Gastrocnemius medialis (tissue), 4 donors: ENCODE measurements around the gene CCDC85C. TPM values are rescaled to one million over a fixed set of nuclear protein-coding genes. Genes with fewer than 3 reads are reported as not detected.
A peak's percentile ranks its signal among the peaks of the same experiment; 100 is the strongest.

Experiments
- ATAC-seq, 2 donors: fragments of 150-250 bp; one replicate each; pipeline ENCODE4 v1.9.1; 2016
- DNase-seq, 2 donors: peaks; one replicate each; pipeline ENCODE4 v3.0.0-alpha.2; 2019
- H3K27ac ChIP-seq, 4 donors: fragments of 200-600 bp; sonication (generic); 1 replicate in 1 of 4; 2 replicates in 3 of 4; pipeline ENCODE4 v1.5.1; 2016 to 2018; ENCODE audit warnings: mild to moderate bottlenecking in 2 of 4, moderate library complexity in 1 of 4
- H3K27me3 ChIP-seq, 3 donors: fragments of 200-600 bp; sonication (generic) in 2 of 3; 1 replicate in 1 of 3; 2 replicates in 2 of 3; pipeline versions ENCODE4 v1.5.1 to v1.6.0; 2016 to 2019; ENCODE audit warnings: mild to moderate bottlenecking in 1 of 3, moderate library complexity in 1 of 3
- H3K36me3 ChIP-seq, 2 donors: fragments of 200-600 bp; sonication (generic) in 1 of 2; one replicate each; pipeline ENCODE4 v1.5.1; 2017 to 2018
- H3K4me1 ChIP-seq, 2 donors: fragments of 200-600 bp; sonication (generic) in 1 of 2; one replicate each; pipeline ENCODE4 v1.5.1; 2016 to 2017; ENCODE audit warnings: mild to moderate bottlenecking in 2 of 2
- H3K4me3 ChIP-seq, 4 donors: fragments of 200-600 bp; sonication (generic) in 3 of 4; 1 replicate in 1 of 4; 2 replicates in 3 of 4; pipeline ENCODE4 v1.5.1; 2016 to 2019; ENCODE audit warnings: mild to moderate bottlenecking in 2 of 4
- H3K9me3 ChIP-seq, 3 donors: fragments of 200-600 bp; sonication (generic) in 2 of 3; 1 replicate in 1 of 3; 2 replicates in 2 of 3; pipeline ENCODE4 v1.5.1; 2016 to 2019
- CTCF ChIP-seq, 5 experiments: fragments of 450-650 bp in 3 of 5; fragments of 200-600 bp in 2 of 5; sonication (generic) in 2 of 5; IDR thresholded peaks in 4 of 5; conservative IDR thresholded peaks in 1 of 5; 1 replicate in 4 of 5; 2 replicates in 1 of 5; pipeline ENCODE4 v1.5.1; 2016 to 2019; ENCODE audit warnings: antibody characterized with exemption in 5 of 5, mild to moderate bottlenecking in 3 of 5, moderate library complexity in 3 of 5
- POLR2A ChIP-seq, 2 donors: fragments of 450-650 bp; IDR thresholded peaks; one replicate each; pipeline ENCODE4 v1.6.1; 2017; ENCODE audit warnings: antibody characterized with exemption in 2 of 2, mild to moderate bottlenecking in 2 of 2, moderate library complexity in 2 of 2
- in situ Hi-C, 4 donors: fragments of 200-750 bp; cut with MboI; loops; one replicate each; pipeline versions ENCODE4 v1.15.0 to v1.8.0; 2017; ENCODE audit warnings: low sequenced_read_pairs in 4 of 4
- intact Hi-C: fragments of 100-400 bp; cut with DNase I; formaldehyde crosslinking; loops from one replicate; pipeline ENCODE4 v1.15.1; 2023; ENCODE audit warnings: low total_unique reads
- total RNA-seq, 4 donors: library from RNA; depleted of rRNA; stranded (reverse); fragments of >200 nt; gene quantifications; one replicate each; pipeline versions ENCODE4 v1.1.0 to v1.2.3, GENCODE V29; 2016

The CCDC85C gene
- total RNA-seq, 4 donors from 2014 or later, result 7.9 to 32.8 (median 15.4) TPM

- Histone ChIP-seq H3K9me3 (no peaks in the 10 kb centered on the region), H3K4me1 (no peaks in the 10 kb centered on the region), H3K27ac (no peak overlapping the region), H3K27me3 (peaks cover 0 to 3% (median 0%) of the 10 kb centered on the region in 3 donors), H3K36me3 (no peaks in the 10 kb centered on the region), H3K4me3 (no peak overlapping the region)
- in situ Hi-C loops, result loop anchor here in 2 of 4 donors (10.0 kb wide), 1 partner anchor 99 kb away; no protein-coding TSS in a partner anchor
- no peak for DNase-seq
- TF ChIP-seq POLR2A (IDR thresholded peaks at IDR 0.05), result no peak
- TF ChIP-seq CTCF (IDR thresholded peaks at IDR 0.05 in 4 of 5, conservative IDR thresholded peaks at IDR 0.05 in 1 of 5), result no peak
- intact Hi-C loops, result no loop called here
- ATAC-seq, result no peak
Observed at GRCh38 chr14:99624024-99624423, 20.0 kb upstream of the CCDC85C start.

GRCh38 chr14:99621948-99622347 lies 17.9 kb upstream of the CCDC85C start:
- H3K4me1 ChIP-seq, result no peaks in the 10 kb centered on the region
- peaks cover 0 to 3% (median 0%) of the 10 kb centered on the region in 3 donors for H3K27me3 ChIP-seq
- no peak for DNase-seq
- no peaks in the 10 kb centered on the region for H3K36me3 ChIP-seq
- H3K9me3 ChIP-seq, result no peaks in the 10 kb centered on the region
- intact Hi-C loops (no loop called here), in situ Hi-C loops (loop anchor here in 2 of 4 donors (10.0 kb wide), 1 partner anchor 97 kb away; no protein-coding TSS in a partner anchor)
- TF ChIP-seq POLR2A (IDR thresholded peaks at IDR 0.05), result no peak
- no peak for TF ChIP-seq CTCF (IDR thresholded peaks at IDR 0.05 in 4 of 5, conservative IDR thresholded peaks at IDR 0.05 in 1 of 5)
- no peak overlapping the region for H3K27ac ChIP-seq
- no peak for ATAC-seq
- no peak overlapping the region for H3K4me3 ChIP-seq

- Histone ChIP-seq H3K36me3 (no peaks in the 10 kb centered on the region), H3K9me3 (no peaks in the 10 kb centered on the region), H3K27me3 (peaks cover 6 to 8% (median 7%) of the 10 kb centered on the region in 3 donors), H3K27ac (peak overlapping the region in 3 of 4 donors; percentile 13 to 46 (median 41)), H3K4me3 (no peak overlapping the region), H3K4me1 (peaks cover under 1 to 6% of the 10 kb centered on the region in 2 donors)
- DNase-seq, result no peak
- intact Hi-C loops, result no loop called here
- TF ChIP-seq CTCF (IDR thresholded peaks at IDR 0.05 in 4 of 5, conservative IDR thresholded peaks at IDR 0.05 in 1 of 5) (no peak), POLR2A (IDR thresholded peaks at IDR 0.05) (no peak)
- in situ Hi-C loops, result loop anchor here in 3 of 4 donors (10.0 kb wide), 2 partner anchors 55 to 95 kb away; no protein-coding TSS in a partner anchor
- peak; percentile 16 to 44 for ATAC-seq
Observed at GRCh38 chr14:99619835-99620834, 16.1 kb upstream of the CCDC85C start.

GRCh38 chr14:99616832-99617800 lies 13.1 kb upstream of the CCDC85C start:
- in situ Hi-C loops (loop anchor here in 1 of 4 donors (10.0 kb wide), 1 partner anchor 52 kb away; no protein-coding TSS in a partner anchor), intact Hi-C loops (no loop called here)
- peaks cover 3 to 9% of the 10 kb centered on the region in 2 donors for H3K4me1 ChIP-seq
- no peaks in the 10 kb centered on the region for H3K9me3 ChIP-seq
- DNase-seq (no peak), ATAC-seq (no peak)
- H3K27me3 ChIP-seq, result peaks cover 9 to 17% (median 16%) of the 10 kb centered on the region in 3 donors
- no peak for TF ChIP-seq CTCF (IDR thresholded peaks at IDR 0.05 in 4 of 5, conservative IDR thresholded peaks at IDR 0.05 in 1 of 5)
- no peak for TF ChIP-seq POLR2A (IDR thresholded peaks at IDR 0.05)
- no peaks in the 10 kb centered on the region for H3K36me3 ChIP-seq
- no peak overlapping the region for H3K4me3 ChIP-seq
- H3K27ac ChIP-seq, result no peak overlapping the region
